Measurements from ENCODE around the gene ABHD10.

The ABHD10 gene

GRCh38 chr3:111961461-111962164 lies 17.2 kb upstream of the ABHD10 start:
- TF ChIP-seq CTCF (IDR thresholded peaks at IDR 0.05; ENCODE audit: low read depth, low read length, missing control alignments): no peak
- H3K4me3 ChIP-seq (replicated peaks; ENCODE audit: low read depth, low read length): no peak overlapping the region
- DNase-seq (ENCODE audit: extremely low read depth, low read depth): peak; percentile 36

GRCh38 chr3:111963424-111963823 lies 15.4 kb upstream of the ABHD10 start:
- no peak for TF ChIP-seq CTCF (IDR thresholded peaks at IDR 0.05; ENCODE audit: low read depth, low read length, missing control alignments)
- no peak for DNase-seq (ENCODE audit: extremely low read depth, low read depth)
- no peak overlapping the region for H3K4me3 ChIP-seq (replicated peaks; ENCODE audit: low read depth, low read length)

GRCh38 chr3:111965484-111965883 lies 13.3 kb upstream of the ABHD10 start:
- H3K4me3 ChIP-seq (replicated peaks; ENCODE audit: low read depth, low read length): no peak overlapping the region
- no peak for DNase-seq (ENCODE audit: extremely low read depth, low read depth)

GRCh38 chr3:111967068-111967467 lies 11.8 kb upstream of the ABHD10 start:
- DNase-seq (ENCODE audit: extremely low read depth, low read depth): no peak
- TF ChIP-seq CTCF (IDR thresholded peaks at IDR 0.05; ENCODE audit: low read depth, low read length, missing control alignments): no peak
- no peak overlapping the region for H3K4me3 ChIP-seq (replicated peaks; ENCODE audit: low read depth, low read length)

More at GRCh38 chr3:111965484-111965883, 13.3 kb upstream of the ABHD10 start:
- TF ChIP-seq CTCF (IDR thresholded peaks at IDR 0.05; ENCODE audit: low read depth, low read length, missing control alignments): no peak

- H3K4me3 ChIP-seq (replicated peaks; ENCODE audit: low read depth, low read length): no peak overlapping the region
- peak; percentile 79 for DNase-seq (ENCODE audit: extremely low read depth, low read depth)
- TF ChIP-seq CTCF (IDR thresholded peaks at IDR 0.05; ENCODE audit: low read depth, low read length, missing control alignments): peak; percentile 87
Observed at GRCh38 chr3:111967651-111968274, 11.1 kb upstream of the ABHD10 start.

GRCh38 chr3:111968319-111969054 lies 10.3 kb upstream of the ABHD10 start:
- H3K4me3 ChIP-seq (replicated peaks; ENCODE audit: low read depth, low read length): no peak overlapping the region
- TF ChIP-seq CTCF (IDR thresholded peaks at IDR 0.05; ENCODE audit: low read depth, low read length, missing control alignments): no peak
- DNase-seq (ENCODE audit: extremely low read depth, low read depth): no peak
